ENCODE measurements around the gene SLC16A8. TPM values are rescaled to one million over a fixed set of nuclear protein-coding genes. Genes with fewer than 3 reads are reported as not detected.

The SLC16A8 gene
- total and polyA plus RNA-seq, 2 of the 13 experiments (the other 11 are each of a cell fraction or from before 2014, with no cell fraction given), result not detected

DNA sequence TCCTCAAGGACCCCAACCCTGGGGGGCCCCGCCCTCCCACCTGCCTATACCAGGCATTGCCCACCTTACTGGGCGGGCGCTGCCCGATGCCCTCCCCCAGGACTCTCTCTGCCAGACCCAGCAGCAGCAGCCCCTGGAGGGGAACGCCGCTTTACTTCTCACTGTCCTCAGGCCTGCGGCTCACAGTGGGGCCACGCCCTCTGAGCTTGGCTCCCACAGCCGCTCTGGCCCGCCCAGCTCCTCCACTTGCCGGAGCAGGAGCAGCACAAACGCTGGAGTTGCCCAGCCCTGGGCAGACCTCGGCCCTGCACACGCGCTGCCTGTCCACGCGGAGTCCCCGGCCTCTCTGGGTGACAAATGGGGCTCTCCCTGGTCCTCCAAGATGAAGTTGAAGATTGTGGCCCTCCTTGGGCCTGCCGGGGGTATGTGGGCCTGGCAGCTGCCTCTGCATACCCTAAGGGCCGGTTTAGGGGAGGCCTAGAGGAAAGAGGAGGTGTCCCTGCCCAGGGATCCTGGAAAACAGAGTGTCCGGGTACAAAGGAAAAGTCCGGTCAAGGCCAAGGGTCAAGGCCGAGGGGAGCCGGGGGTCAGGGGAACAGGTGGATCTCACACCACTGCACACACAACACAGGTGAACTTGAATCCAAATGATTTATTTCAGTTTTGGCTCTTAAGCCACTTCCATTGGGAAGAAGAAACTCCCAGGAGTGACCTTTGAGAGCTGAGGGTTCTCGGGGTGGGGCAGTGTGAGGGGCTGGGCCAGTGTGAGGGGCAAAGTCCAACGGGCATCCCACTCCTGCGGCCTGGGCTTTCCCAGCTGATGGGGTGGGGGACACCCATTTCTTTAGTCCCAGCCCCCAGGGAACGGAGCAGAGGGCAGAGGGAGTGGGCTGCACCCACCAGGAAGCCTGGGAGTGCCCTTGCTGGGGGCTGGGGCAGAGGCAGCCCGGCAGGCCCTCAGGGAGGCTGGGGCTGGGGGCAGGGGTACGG, 27.2 kb upstream of the SLC16A8 start (continued):
- TF ChIP-seq HOXA7 (CRISPR knock-in tag; IDR thresholded peaks at IDR 0.05), result no peak
- TF ChIP-seq ZFP91 (CRISPR knock-in tag; IDR thresholded peaks at IDR 0.05; ENCODE audit: borderline replicate concordance), result peak; percentile 46; the same call in 1 of the 2 replicates
- peak; percentile 35; the same call in 1 of the 2 replicates for TF ChIP-seq KDM2A (CRISPR knock-in tag; IDR thresholded peaks at IDR 0.05; ENCODE audit: borderline replicate concordance, low read depth)
- peak; percentile 38; the same call in 1 of the 2 replicates for TF ChIP-seq ZNF891 (CRISPR knock-in tag; IDR thresholded peaks at IDR 0.05)
- no peak for TF ChIP-seq ZNF567 (CRISPR knock-in tag; IDR thresholded peaks at IDR 0.05; ENCODE audit: borderline replicate concordance)
- TF ChIP-seq ZNF768 (CRISPR knock-in tag; IDR thresholded peaks at IDR 0.05), result peak; percentile 22; the same call in 1 of the 2 replicates
- TF ChIP-seq, protein P1, sequence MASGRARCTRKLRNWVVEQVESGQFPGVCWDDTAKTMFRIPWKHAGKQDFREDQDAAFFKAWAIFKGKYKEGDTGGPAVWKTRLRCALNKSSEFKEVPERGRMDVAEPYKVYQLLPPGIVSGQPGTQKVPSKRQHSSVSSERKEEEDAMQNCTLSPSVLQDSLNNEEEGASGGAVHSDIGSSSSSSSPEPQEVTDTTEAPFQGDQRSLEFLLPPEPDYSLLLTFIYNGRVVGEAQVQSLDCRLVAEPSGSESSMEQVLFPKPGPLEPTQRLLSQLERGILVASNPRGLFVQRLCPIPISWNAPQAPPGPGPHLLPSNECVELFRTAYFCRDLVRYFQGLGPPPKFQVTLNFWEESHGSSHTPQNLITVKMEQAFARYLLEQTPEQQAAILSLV (CRISPR knock-in tag; IDR thresholded peaks at IDR 0.05; ENCODE audit: borderline replicate concordance), result 0 out of 2 replicates have a peak, but pooled peaks have one; percentile 46
- TF ChIP-seq HMG20A (CRISPR knock-in tag; IDR thresholded peaks at IDR 0.05; ENCODE audit: borderline replicate concordance), result no peak
- no peak for TF ChIP-seq HMGA1 (CRISPR knock-in tag; conservative IDR thresholded peaks at IDR 0.05)
- TF ChIP-seq ZNF639 (CRISPR knock-in tag; conservative IDR thresholded peaks at IDR 0.05), result no peak
- 0 out of 2 replicates have a peak, but pooled peaks have one; percentile 15 for TF ChIP-seq POGZ (CRISPR knock-in tag; IDR thresholded peaks at IDR 0.05)
- TF ChIP-seq SNAI1 (CRISPR knock-in tag; IDR thresholded peaks at IDR 0.05; ENCODE audit: borderline replicate concordance), result 0 out of 2 replicates have a peak, but pooled peaks have one; percentile 72
- 0 out of 2 replicates have a peak, but pooled peaks have one; percentile 3 for TF ChIP-seq THRA (CRISPR knock-in tag; IDR thresholded peaks at IDR 0.05; ENCODE audit: borderline replicate concordance)
- no peak for TF ChIP-seq ZIK1 (CRISPR knock-in tag; IDR thresholded peaks at IDR 0.05; ENCODE audit: borderline replicate concordance, low read depth)
- TF ChIP-seq ZNF350 (CRISPR knock-in tag; IDR thresholded peaks at IDR 0.05; ENCODE audit: borderline replicate concordance, low read depth), result peak; percentile 23; the same call in 1 of the 2 replicates
- no peak for TF ChIP-seq ZBTB1 (CRISPR knock-in tag; IDR thresholded peaks at IDR 0.05; ENCODE audit: borderline replicate concordance)
- TF ChIP-seq, protein P2, sequence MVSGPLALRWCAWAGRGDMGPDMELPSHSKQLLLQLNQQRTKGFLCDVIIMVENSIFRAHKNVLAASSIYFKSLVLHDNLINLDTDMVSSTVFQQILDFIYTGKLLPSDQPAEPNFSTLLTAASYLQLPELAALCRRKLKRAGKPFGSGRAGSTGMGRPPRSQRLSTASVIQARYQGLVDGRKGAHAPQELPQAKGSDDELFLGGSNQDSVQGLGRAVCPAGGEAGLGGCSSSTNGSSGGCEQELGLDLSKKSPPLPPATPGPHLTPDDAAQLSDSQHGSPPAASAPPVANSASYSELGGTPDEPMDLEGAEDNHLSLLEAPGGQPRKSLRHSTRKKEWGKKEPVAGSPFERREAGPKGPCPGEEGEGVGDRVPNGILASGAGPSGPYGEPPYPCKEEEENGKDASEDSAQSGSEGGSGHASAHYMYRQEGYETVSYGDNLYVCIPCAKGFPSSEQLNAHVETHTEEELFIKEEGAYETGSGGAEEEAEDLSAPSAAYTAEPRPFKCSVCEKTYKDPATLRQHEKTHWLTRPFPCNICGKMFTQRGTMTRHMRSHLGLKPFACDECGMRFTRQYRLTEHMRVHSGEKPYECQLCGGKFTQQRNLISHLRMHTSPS (CRISPR knock-in tag; IDR thresholded peaks at IDR 0.05; ENCODE audit: low read depth), result peak; percentile 46; the same call in 1 of the 2 replicates
